Urothelium cell line (cell line): ENCODE results near the gene PCDHB6.
"Not testable (repeated sequence)": the region's sequence is repeated elsewhere in the genome, so short reads cannot be mapped to it uniquely, and the experiment has no call there.

Source experiments
- DNase-seq: peaks from one replicate; pipeline ENCODE4 v3.0.0; 2011; ENCODE audit warnings: low spot score, mixed read lengths
- FAIRE-seq: peaks from 2 replicates; lab custom pipeline; 2011; peaks lifted over from hg19 to GRCh38; lab: Jason Lieb, UNC

Gene PCDHB6

DNA sequence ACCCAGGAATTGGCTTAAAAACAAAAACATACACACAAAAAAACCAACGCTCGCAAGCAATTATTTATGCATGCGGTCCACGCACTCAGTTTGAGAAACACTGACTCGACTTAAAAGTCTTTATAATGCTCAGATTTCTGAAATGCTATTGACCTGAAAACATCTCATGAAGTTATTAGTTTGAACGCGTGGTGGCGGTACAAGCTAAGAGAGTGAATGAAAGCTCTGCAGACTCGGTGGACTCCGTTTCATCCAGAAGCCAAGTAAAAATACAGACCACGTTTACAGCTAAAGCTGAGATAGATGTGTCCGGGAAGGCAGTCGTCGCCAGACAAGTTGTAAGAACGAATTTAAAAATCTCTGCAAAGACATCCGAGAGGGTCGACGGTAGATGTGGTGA lies at the start of gene PCDHB6:
Gene PCDHB6 (plus strand): TSS at position 246 of the 400 bp plus-strand sequence. CDS start 201 bp downstream, outside the sequence.
- peak; percentile 20 for DNase-seq
- no peak for FAIRE-seq

DNA sequence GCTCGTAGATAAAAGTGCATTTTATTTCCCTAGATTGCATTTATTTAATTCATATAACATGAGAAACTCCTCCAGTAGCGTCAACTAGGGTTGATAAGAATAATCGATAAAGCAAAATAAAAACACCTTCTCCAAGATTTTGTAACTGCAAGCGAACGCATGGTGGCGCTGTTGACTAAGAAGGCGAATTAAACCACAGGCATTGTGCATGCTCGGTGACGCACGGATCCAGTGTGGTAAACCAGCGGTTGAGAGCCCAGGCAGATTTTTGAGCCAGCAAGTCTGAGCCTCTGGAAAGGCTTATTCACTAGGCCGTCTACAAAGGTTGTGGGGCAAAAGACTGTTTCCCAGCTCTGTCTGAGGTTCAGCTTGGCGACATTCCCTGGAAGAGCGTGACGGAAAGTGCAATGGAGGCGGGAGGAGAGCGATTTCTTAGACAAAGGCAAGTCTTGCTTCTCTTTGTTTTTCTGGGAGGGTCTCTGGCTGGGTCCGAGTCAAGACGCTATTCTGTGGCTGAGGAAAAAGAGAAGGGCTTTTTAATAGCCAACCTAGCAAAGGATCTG lies 49.5 kb upstream of the PCDHB6 start, which contains the start of gene PCDHB3:
Gene PCDHB3 (plus strand): TSS at position 231 of the 563 bp plus-strand sequence. CDS start 177 bp downstream, at position 408.
- DNase-seq (peak; percentile 9), FAIRE-seq (no peak)

DNA sequence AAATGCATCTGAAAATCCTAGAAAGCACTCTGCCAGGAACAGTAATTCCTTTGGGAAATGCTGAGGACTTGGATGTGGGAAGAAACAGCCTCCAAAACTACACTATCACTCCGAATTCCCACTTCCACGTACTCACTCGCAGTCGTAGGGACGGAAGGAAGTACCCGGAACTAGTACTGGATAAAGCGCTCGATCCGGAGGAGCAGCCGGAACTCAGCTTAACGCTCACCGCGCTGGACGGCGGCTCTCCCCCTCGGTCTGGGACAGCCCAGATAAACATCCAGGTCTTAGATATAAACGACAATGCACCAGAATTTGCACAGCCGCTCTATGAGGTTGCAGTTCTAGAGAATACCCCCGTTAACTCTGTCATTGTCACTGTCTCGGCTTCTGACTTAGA lies 48.8 kb upstream of the PCDHB6 start:
- no peak for DNase-seq
- no peak for FAIRE-seq

DNA sequence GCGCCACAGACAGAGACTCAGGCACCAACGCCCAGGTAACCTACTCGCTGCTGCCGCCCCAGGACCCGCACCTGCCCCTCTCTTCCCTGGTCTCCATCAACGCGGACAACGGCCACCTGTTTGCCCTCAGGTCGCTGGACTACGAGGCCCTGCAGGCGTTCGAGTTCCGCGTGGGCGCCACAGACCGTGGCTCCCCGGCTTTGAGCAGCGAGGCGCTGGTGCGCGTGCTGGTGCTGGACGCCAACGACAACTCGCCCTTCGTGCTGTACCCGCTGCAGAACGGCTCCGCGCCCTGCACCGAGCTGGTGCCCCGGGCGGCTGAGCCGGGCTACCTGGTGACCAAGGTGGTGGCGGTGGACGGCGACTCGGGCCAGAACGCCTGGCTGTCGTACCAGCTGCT lies 47.8 kb upstream of the PCDHB6 start:
- not testable (repeated sequence) for DNase-seq, FAIRE-seq

DNA sequence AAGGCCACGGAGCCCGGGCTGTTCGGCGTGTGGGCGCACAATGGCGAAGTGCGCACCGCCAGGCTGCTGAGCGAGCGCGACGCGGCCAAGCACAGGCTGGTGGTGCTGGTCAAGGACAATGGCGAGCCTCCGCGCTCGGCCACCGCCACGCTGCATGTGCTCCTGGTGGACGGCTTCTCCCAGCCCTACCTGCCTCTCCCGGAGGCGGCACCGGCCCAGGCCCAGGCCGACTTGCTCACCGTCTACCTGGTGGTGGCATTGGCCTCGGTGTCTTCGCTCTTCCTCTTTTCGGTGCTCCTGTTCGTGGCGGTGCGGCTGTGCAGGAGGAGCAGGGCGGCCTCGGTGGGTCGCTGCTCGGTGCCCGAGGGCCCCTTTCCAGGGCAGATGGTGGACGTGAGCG lies 47.4 kb upstream of the PCDHB6 start:
- DNase-seq, FAIRE-seq: not testable (repeated sequence)

DNA sequence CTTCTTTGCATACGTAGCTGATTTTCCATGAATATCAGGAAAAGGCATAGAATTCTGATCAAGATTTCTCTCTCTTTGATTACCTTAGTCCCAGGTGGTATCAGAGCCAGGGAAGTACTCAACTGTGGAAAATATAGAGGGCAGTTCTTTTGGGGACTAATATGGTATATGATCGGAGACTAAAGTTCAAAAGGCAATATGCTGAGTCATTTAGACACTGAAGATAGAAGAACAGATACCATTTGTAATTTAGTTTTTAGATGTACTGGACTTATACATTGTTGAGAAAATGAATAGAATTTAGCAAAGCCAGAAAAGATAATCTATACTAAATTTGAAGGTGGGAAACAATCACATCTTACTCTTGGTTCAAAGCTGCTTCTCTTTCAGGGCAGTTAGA lies 44.5 kb upstream of the PCDHB6 start:
- FAIRE-seq (no peak), DNase-seq (no peak)

DNA sequence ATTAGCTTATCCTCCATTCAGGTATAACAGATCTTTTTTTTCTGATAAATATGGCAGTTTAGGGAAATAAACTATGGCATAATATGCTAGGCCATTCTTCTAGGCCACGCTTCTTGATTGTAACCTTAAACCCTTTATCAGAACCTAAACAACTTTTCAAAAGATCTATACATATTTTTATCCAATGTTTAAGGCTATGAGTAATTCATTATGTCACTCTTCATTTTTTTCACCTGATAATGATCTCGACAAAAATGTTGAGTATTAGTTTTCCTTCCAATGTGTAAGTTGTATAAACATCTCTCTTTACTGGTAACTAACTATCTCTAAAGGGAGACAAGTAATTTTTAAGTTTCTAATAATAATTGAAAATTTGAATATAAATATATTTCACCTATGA lies 30.6 kb upstream of the PCDHB6 start:
- no peak for FAIRE-seq
- no peak for DNase-seq

DNA sequence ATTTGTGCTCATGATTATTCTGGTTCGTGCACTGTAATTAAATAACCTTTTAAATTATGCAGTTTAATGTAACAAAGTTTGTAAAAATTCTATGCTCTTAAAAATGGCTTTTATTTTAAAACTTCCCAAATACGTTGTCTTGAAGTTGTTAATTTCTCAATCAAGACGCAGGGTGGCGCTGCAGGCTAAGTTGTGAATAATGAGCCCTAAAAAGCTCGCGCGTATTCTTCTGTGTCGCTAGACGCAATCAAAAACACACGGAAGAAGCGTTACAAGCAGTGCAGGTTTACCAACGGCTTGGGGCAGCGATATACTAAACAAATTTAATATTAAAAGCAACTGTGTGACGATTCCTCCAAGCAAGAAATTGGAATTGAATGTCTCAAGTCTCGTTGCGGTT lies 28.3 kb upstream of the PCDHB6 start, which contains the start of gene PCDHB4:
Gene PCDHB4 (plus strand): TSS at position 256 of the 400 bp plus-strand sequence. CDS start 181 bp downstream, outside the sequence.
- DNase-seq, result no peak
- no peak for FAIRE-seq

DNA sequence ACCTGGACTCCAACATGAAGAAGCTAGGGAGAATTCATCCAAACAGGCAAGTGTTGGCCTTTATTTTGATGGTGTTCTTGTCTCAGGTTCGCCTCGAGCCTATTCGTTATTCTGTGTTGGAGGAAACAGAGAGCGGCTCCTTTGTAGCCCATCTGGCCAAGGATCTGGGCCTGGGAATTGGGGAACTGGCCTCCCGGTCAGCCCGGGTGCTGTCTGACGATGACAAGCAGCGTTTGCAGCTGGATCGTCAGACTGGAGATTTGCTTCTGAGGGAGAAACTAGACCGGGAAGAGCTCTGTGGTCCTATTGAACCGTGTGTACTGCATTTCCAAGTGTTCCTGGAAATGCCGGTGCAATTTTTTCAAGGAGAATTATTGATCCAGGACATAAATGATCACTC lies 27.9 kb upstream of the PCDHB6 start:
- no peak for FAIRE-seq

DNA sequence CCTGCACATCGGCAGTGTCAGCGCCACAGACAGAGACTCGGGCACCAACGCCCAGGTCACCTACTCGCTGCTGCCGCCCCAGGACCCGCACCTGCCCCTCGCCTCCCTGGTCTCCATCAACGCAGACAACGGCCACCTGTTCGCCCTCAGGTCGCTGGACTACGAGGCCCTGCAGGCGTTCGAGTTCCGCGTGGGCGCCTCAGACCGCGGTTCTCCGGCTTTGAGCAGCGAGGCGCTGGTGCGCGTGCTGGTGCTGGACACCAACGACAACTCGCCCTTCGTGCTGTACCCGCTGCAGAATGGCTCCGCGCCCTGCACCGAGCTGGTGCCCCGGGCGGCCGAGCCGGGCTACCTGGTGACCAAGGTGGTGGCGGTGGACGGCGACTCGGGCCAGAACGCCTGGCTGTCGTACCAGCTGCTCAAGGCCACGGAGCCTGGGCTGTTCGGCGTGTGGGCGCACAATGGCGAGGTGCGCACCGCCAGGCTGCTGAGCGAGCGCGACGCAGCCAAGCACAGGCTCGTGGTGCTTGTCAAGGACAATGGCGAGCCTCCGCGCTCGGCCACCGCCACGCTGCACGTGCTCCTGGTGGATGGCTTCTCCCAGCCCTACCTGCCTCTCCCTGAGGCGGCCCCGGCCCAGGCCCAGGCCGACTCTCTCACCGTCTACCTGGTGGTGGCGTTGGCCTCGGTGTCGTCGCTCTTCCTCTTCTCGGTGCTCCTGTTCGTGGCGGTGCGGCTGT lies 26.3 kb upstream of the PCDHB6 start:
- not testable (repeated sequence) for FAIRE-seq, DNase-seq

More for the DNA sequence above, 27.9 kb upstream of the PCDHB6 start:
- no peak for DNase-seq

DNA sequence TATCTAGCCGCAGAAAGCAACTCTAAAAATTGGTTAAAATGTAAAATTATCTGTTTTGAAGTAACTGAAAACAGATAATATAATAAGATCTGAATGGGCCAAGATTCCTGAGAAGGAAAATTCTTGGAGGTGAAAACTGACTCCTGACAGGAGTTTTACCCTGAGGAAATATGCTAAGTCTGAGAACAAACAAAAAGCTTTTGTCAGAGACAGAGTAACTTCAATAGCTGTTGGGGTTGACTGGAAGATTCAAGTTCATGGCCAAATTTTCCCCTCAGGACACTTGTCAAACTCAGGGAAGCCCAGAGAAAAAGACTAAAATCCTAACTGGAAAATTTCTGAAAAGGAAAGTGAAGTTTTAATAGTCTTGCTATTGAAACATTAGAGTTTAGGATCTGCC lies 22.6 kb upstream of the PCDHB6 start:
- FAIRE-seq, result no peak
- no peak for DNase-seq

DNA sequence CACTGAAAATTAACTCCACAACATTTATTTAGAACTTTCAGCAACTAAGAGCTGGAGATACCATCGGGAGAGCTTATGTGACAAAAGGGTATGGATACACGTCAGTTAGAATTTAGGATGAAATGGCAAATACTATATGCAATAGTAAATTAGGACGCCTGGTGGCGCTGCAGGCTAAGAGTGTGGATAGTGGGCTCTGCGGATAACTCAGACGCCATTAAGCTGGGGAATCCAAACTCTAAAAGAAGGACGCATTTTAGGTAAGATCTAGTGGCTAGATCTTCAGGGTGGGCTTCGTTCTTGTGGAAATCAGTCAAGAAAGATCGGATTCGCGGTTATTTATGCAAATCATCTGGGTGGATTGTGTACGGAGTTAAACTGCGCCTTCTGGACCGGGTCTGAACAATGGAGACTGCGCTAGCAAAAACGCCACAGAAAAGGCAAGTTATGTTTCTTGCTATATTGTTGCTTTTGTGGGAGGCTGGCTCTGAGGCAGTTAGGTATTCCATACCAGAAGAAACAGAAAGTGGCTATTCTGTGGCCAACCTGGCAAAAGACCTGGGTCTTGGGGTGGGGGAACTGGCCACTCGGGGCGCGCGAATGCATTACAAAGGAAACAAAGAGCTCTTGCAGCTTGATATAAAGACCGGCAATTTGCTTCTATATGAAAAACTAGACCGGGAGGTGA lies 14.7 kb upstream of the PCDHB6 start, which contains the start of gene PCDHB5:
Gene PCDHB5 (plus strand): TSS at position 177 of the 688 bp plus-strand sequence. CDS start 229 bp downstream, at position 406.
- FAIRE-seq (no peak), DNase-seq (peak; percentile 65)

DNA sequence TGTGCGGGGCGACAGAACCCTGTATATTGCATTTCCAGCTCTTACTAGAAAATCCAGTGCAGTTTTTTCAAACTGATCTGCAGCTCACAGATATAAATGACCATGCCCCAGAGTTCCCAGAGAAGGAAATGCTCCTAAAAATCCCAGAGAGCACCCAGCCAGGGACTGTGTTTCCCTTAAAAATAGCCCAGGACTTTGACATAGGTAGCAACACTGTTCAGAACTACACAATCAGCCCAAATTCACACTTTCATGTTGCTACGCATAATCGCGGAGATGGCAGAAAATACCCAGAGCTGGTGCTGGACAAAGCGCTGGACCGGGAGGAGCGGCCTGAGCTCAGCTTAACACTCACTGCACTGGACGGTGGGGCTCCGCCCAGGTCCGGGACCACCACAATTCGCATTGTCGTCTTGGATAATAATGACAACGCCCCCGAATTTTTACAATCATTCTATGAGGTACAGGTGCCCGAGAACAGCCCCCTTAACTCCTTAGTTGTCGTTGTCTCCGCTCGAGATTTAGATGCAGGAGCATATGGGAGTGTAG lies 14.1 kb upstream of the PCDHB6 start:
- FAIRE-seq (no peak), DNase-seq (no peak)

DNA sequence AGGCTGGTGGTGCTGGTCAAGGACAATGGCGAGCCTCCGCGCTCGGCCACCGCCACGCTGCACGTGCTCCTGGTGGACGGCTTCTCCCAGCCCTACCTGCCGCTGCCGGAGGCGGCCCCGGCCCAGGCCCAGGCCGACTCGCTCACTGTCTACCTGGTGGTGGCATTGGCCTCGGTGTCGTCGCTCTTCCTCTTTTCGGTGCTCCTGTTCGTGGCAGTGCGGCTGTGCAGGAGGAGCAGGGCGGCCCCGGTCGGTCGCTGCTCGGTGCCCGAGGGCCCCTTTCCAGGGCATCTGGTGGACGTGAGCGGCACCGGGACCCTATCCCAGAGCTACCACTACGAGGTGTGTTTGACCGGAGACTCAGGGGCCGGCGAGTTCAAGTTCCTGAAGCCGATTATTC lies 12.5 kb upstream of the PCDHB6 start:
- FAIRE-seq, DNase-seq: not testable (repeated sequence)

DNA sequence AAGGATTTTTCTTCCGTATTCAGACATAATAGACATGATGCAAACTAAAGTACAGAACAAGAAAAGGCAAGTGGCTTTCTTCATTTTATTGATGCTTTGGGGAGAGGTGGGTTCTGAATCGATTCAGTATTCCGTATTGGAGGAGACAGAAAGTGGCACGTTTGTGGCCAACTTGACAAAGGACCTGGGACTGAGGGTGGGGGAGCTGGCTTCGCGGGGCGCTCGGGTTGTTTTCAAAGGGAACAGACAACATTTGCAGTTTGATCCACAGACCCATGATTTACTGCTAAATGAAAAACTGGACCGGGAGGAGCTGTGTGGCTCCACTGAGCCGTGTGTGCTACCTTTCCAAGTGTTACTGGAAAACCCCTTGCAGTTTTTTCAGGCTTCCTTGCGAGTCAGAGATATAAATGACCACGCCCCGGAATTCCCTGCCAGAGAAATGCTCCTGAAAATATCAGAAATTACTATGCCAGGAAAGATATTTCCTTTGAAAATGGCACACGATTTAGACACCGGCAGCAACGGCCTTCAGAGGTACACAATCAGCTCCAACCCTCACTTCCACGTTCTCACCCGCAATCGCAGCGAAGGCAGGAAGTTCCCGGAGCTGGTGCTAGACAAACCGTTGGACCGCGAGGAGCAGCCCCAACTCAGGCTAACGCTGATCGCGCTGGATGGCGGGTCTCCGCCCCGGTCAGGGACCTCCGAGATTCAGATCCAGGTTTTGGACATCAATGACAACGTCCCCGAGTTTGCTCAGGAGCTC lies 551 bp downstream of the PCDHB6 start:
- no peak for FAIRE-seq
- DNase-seq, result no peak

DNA sequence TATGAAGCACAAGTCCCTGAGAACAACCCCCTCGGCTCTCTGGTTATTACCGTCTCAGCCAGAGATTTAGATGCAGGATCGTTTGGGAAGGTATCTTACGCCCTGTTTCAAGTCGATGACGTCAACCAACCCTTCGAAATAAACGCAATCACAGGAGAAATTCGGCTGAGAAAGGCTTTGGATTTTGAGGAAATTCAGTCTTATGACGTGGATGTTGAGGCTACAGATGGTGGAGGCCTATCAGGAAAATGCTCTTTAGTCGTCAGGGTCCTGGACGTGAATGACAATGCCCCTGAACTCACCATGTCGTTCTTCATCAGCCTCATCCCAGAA lies 1.1 kb downstream of the PCDHB6 start:
- no peak for DNase-seq
- FAIRE-seq, result no peak

DNA sequence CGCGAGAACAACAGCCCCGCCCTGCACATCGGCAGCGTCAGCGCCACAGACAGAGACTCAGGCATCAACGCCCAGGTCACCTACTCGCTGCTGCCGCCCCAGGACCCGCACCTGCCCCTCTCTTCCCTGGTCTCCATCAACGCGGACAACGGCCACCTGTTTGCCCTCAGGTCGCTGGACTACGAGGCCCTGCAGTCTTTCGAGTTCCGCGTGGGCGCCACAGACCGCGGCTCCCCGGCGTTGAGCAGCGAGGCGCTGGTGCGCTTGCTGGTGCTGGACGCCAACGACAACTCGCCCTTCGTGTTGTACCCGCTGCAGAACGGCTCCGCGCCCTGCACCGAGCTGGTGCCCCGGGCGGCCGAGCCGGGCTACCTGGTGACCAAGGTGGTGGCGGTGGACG lies 1.8 kb downstream of the PCDHB6 start:
- not testable (repeated sequence) for DNase-seq, FAIRE-seq

DNA sequence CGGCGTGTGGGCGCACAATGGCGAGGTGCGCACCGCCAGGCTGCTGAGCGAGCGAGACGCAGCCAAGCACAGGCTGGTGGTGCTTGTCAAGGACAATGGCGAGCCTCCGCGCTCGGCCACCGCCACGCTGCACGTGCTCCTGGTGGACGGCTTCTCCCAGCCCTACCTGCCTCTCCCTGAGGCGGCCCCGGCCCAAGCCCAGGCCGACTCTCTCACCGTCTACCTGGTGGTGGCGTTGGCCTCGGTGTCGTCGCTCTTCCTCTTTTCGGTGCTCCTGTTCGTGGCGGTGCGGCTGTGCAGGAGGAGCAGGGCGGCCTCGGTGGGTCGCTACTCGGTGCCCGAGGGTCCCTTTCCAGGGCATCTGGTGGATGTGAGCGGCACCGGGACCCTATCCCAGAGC lies 2.2 kb downstream of the PCDHB6 start:
- not testable (repeated sequence) for FAIRE-seq, DNase-seq

DNA sequence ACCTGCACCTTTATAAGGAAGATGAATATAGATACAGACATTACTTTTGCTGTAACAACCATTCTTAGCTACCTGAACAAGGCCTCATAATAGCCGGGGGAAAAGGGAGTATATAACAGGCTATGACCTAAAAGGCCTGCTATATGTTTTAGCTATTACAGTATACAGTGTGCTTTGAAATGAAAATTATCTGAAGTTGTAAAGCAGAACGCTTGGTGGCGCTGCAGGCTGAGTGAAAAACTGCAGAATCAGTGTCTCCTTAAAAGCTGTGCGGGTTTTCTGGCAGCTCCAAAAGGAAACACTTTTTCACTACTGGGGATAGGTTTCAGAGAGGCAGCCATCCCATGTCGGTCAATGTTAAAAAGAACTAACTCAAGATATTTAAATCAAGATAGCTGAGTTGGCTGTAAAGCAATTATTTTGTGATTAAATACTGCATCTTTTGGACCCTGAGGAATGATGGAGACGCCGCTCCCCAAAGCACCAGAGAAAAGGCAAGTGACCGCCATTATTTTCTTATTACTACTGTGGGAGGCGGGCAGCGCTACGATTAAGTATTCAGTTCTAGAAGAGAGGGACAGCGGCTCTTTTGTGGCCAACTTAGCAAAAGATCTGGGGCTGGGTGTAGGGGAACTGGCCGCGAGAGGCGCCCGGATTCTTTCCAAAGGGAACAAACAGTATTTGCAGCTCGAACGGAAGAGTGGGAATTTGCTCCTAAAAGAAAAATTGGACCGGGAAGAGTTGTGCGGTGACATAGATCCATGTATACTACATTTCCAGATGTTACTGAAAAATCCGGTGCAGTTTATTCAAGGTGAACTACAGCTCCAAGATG lies 5.9 kb downstream of the PCDHB6 start:
- FAIRE-seq (no peak), DNase-seq (peak; percentile 31)

DNA sequence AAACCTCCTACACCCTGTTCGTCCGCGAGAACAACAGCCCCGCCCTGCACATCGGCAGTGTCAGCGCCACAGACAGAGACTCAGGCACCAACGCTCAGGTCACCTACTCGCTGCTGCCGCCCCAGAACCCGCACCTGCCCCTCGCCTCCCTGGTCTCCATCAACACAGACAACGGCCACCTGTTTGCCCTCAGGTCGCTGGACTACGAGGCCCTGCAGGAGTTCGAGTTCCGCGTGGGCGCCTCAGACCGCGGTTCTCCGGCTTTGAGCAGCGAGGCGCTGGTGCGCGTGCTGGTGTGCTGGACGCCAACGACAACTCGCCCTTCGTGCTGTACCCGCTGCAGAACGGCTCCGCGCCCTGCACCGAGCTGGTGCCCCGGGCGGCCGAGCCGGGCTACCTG lies 7.5 kb downstream of the PCDHB6 start:
- FAIRE-seq, DNase-seq: not testable (repeated sequence)
